Heart left ventricle (tissue), 13 donors: ENCODE results near the gene SLC22A8.

Source experiments
- CTCF ChIP-seq, 12 donors: fragments of 200-600 bp; sonication (generic) in 4 of 12; IDR thresholded peaks; one replicate each; pipeline versions ENCODE4 v1.5.0 to v1.8.0; 2018 to 2022; ENCODE audit warnings: antibody characterized with exemption in 12 of 12, mild to moderate bottlenecking in 5 of 12
- POLR2A ChIP-seq, 2 donors: fragments of 450-650 bp; IDR thresholded peaks; one replicate each; pipeline ENCODE4 v1.6.1; 2017; ENCODE audit warnings: antibody characterized with exemption in 2 of 2, mild to moderate bottlenecking in 2 of 2, moderate library complexity in 2 of 2
- donor health status: ischemic (EF 13 %, LVEDD 7.1; RV severe dilation, severe dysfunction).
- donor health status: DM: no; HTN: yes; CAD: no.
- donor health status: DM: no; HTN: no; CAD: no.
- donor health status: ischemic (EF 25% LVEDD 6.9; RV normal size, moderate dysfunction).
- donor health status: ischemic (EF 25% LVEDD 5.7; RV mildly dilated, moderate dysfunction).
- donor health status: ischemic (EF 35%, LVEDD 5.7; RV mildly dilated, moderate dysfunction).
- donor health status: nonischemic (EF 11% LVEDD 7.7; RV severe dilation, severe dysfunction).
- donor health status: DM: yes; HTN: yes; CAD: no.
- donor health status: PGD.
- donor health status: ischemic (EF 29% LVEDD 5.4; RV normal size, mild dysfunction).
- donor health status: nonischemic (EF 23%, LVEDD 6.1; RV moderate dilation, normal function).

DNA sequence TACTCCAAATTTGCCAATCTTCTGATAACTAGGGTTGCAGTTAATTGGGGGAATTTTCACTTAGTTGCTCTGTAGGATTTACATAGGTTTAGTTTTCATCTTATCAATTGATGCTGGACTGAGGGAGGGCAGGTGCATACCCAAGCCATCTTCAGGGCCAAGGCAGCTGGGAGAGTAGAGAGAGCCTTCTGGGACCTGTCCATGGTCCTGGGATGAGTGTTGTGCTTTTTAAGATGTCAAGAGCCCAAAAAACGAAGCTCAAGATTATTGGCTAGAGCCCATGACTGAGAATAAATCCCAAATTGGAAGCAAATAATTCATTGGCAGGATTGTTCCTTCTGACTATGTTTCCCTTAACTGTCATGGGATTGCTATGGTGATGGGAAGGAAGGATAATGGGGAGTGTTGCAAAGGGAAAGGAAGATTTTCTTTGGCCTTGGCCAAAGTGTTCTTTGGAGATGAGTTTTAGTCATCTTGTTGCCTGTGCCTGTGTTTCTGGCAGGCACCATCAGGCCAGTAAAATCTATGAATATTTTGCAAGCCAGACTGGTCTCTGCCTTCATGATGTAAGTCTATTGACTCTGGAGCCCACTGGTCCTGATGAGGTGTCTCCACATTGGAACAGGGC lies 35.4 kb downstream of the SLC22A8 start:
- no peak for TF ChIP-seq POLR2A (IDR thresholded peaks at IDR 0.05)
- no peak for TF ChIP-seq CTCF (IDR thresholded peaks at IDR 0.05)
